CD8-positive, alpha-beta memory T cell (primary cell): Measurements from ENCODE around the gene C4orf51. TPM values are rescaled to one million over a fixed set of nuclear protein-coding genes. Genes with fewer than 3 reads are reported as not detected.

Experiments
- CTCF ChIA-PET: fragments of 350-600 bp; sonication (Branson Sonifier 250); formaldehyde crosslinking; loops from one replicate; lab custom pipeline; 2021; ENCODE audit warnings: antibody characterized with exemption; lab: Charles Lee
- POLR2A ChIA-PET: fragments of 350-600 bp; sonication (Branson Sonifier 250); formaldehyde crosslinking; loops from one replicate; lab custom pipeline; 2021; ENCODE audit warnings: antibody characterized with exemption; lab: Charles Lee
- DNase-seq, 5 donors: peaks; one replicate each; pipeline versions ENCODE4 v3.0.0 to v3.0.0-alpha.2; 2020 to 2022; ENCODE audit warnings: mixed read lengths in 1 of 5
- H3K27ac ChIP-seq: one replicate; pipeline ENCODE4 v1.7.0; 2013; ENCODE audit warnings: low read depth, mild to moderate bottlenecking, low read length, moderate library complexity
- H3K27me3 ChIP-seq: 2 replicates; pipeline ENCODE4 v1.7.0; 2013; ENCODE audit warnings: low read length, mild to moderate bottlenecking; ENCODE audit not compliant: insufficient read depth, poor library complexity, severe bottlenecking
- H3K36me3 ChIP-seq: 2 replicates; pipeline ENCODE4 v1.7.0; 2013; ENCODE audit warnings: mild to moderate bottlenecking, low read length, moderate library complexity; ENCODE audit not compliant: insufficient read depth
- H3K4me1 ChIP-seq: 2 replicates; pipeline ENCODE4 v1.7.0; 2013; ENCODE audit warnings: mild to moderate bottlenecking, low read length, moderate library complexity; ENCODE audit not compliant: insufficient read depth
- H3K4me3 ChIP-seq: 2 replicates; pipeline ENCODE4 v1.7.0; 2013; ENCODE audit warnings: mild to moderate bottlenecking, low read length
- H3K9me3 ChIP-seq: 2 replicates; pipeline ENCODE4 v1.7.0; 2013; ENCODE audit warnings: mild to moderate bottlenecking, low read length
- H3K27ac Mint-ChIP-seq, 8 donors: one replicate each; pipeline ENCODE4 v1.8.0; 2020 to 2021; ENCODE audit warnings: mixed read lengths in 8 of 8, mild to moderate bottlenecking in 6 of 8, inconsistent platforms in 3 of 8, moderate library complexity in 3 of 8
- H3K27me3 Mint-ChIP-seq, 2 donors: one replicate each; pipeline ENCODE4 v1.8.0; 2020 to 2021; ENCODE audit warnings: mixed read lengths in 2 of 2, mild to moderate bottlenecking in 1 of 2, moderate library complexity in 1 of 2
- H3K36me3 Mint-ChIP-seq, 3 donors: one replicate each; pipeline ENCODE4 v1.8.0; 2020 to 2021; ENCODE audit warnings: mixed read lengths in 3 of 3, inconsistent platforms in 1 of 3, mild to moderate bottlenecking in 1 of 3
- H3K4me1 Mint-ChIP-seq, 3 donors: one replicate each; pipeline ENCODE4 v1.8.0; 2020 to 2021; ENCODE audit warnings: mixed read lengths in 3 of 3, inconsistent platforms in 1 of 3, mild to moderate bottlenecking in 1 of 3
- H3K4me3 Mint-ChIP-seq, 7 donors: one replicate each; pipeline ENCODE4 v1.8.0; 2020 to 2021; ENCODE audit warnings: mixed read lengths in 7 of 7, mild to moderate bottlenecking in 6 of 7, moderate library complexity in 4 of 7, inconsistent platforms in 2 of 7
- H3K9me3 Mint-ChIP-seq, 5 donors: one replicate each; pipeline ENCODE4 v1.8.0; 2020 to 2022; ENCODE audit warnings: mixed read lengths in 5 of 5, mild to moderate bottlenecking in 3 of 5, moderate library complexity in 2 of 5, inconsistent platforms in 1 of 5
- polyA plus RNA-seq: library from polyadenylated mRNA; unstranded; fragments of 300-500 nt; fragmentation: Illumina TruSeq; gene quantifications from one replicate; pipeline ENCODE4 v1.2.3, GENCODE V29; 2021
- total RNA-seq, 2 experiments: library from RNA; stranded (reverse); gene quantifications; one replicate each; pipeline ENCODE4 v1.2.3, GENCODE V29; 2021

Gene C4orf51
- total and polyA plus RNA-seq, 3 experiments from 2014 or later, result not detected

DNA sequence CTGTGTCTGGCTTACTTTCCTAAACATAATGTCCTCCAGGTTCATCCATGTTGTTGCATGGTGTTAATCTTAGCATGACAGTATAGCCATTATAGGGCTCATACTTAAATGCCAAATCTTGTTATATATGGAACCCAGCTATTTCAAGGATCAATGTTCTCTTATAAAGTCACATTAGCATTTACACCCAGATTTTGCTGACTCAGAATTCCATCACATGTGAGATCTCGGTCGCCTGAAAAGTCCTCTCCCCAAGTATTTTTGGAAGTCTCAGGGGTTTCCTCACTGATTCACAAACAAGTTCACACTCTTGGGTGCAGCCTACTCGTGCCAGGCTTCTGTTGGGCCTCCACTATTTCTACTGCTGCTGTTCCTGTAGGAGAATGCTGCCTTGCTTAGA lies 19.9 kb upstream of the C4orf51 start:
- Histone ChIP-seq H3K9me3 (no peaks in the 10 kb centered on the region), H3K36me3 (peaks cover 5% of the 10 kb centered on the region), H3K27ac (no peak overlapping the region), H3K4me3 (no peak overlapping the region), H3K4me1 (no peaks in the 10 kb centered on the region), H3K27me3 (no peaks in the 10 kb centered on the region)
- Mint-ChIP-seq H3K4me1 (no peaks in the 10 kb centered on the region), H3K27me3 (no peaks in the 10 kb centered on the region), H3K36me3 (peaks cover 42 to 78% (median 59%) of the 10 kb centered on the region in 3 donors), H3K27ac (no peak overlapping the region), H3K9me3 (peaks cover 10 to 42% (median 20%) of the 10 kb centered on the region in 5 donors), H3K4me3 (no peak overlapping the region)
- ChIA-PET CTCF (no interaction called here), POLR2A (no interaction called here)
- DNase-seq, result no peak

DNA sequence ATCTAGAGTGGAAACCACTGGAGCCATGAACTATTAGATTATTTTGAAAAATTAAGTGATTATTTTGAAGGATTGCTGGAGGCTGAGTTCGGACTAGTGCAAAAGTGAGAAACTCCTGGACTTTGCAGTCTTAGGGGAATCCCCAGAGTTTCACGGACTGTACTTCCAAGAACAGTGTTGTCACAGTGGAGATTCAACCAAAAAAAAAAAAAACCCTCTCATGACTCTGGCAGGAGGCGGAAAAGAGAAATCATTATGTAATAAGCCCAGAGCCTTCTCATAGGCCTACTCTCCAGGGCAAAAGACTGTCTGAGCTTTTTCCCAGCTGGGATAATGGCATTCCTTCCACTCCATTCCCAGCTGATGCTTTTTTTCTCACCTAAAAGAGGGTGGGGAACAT lies 16.8 kb upstream of the C4orf51 start:
- Histone ChIP-seq H3K9me3 (no peaks in the 10 kb centered on the region), H3K4me3 (no peak overlapping the region), H3K27ac (no peak overlapping the region), H3K27me3 (no peaks in the 10 kb centered on the region), H3K36me3 (no peaks in the 10 kb centered on the region), H3K4me1 (no peaks in the 10 kb centered on the region)
- peaks cover 22 to 38% (median 26%) of the 10 kb centered on the region in 5 donors for H3K9me3 Mint-ChIP-seq
- peaks cover 23 to 53% (median 31%) of the 10 kb centered on the region in 3 donors for H3K36me3 Mint-ChIP-seq
- no peak for DNase-seq
- POLR2A ChIA-PET, result no interaction called here
- H3K27me3 Mint-ChIP-seq, result no peaks in the 10 kb centered on the region
- CTCF ChIA-PET, result interaction anchor here (0.7 kb wide), 1 partner anchor 43 kb away, joined by 3 read pairs; no protein-coding TSS in a partner anchor
- no peak overlapping the region for H3K4me3 Mint-ChIP-seq
- no peak overlapping the region for H3K27ac Mint-ChIP-seq
- no peaks in the 10 kb centered on the region for H3K4me1 Mint-ChIP-seq

- Mint-ChIP-seq H3K4me3 (no peak overlapping the region), H3K27me3 (peaks cover 0 to 11% of the 10 kb centered on the region in 2 donors), H3K36me3 (peaks cover 6 to 27% (median 8%) of the 10 kb centered on the region in 3 donors), H3K9me3 (peaks cover 20 to 26% (median 25%) of the 10 kb centered on the region in 5 donors), H3K27ac (no peak overlapping the region), H3K4me1 (no peaks in the 10 kb centered on the region)
- Histone ChIP-seq H3K9me3 (no peaks in the 10 kb centered on the region), H3K4me3 (no peak overlapping the region), H3K36me3 (no peaks in the 10 kb centered on the region), H3K27me3 (no peaks in the 10 kb centered on the region), H3K4me1 (no peaks in the 10 kb centered on the region), H3K27ac (no peak overlapping the region)
- ChIA-PET POLR2A (no interaction called here), CTCF (no interaction called here)
- no peak for DNase-seq
These were observed 14.2 kb upstream of the C4orf51 start for GRCh38 chr4:145665773-145666172.

DNA sequence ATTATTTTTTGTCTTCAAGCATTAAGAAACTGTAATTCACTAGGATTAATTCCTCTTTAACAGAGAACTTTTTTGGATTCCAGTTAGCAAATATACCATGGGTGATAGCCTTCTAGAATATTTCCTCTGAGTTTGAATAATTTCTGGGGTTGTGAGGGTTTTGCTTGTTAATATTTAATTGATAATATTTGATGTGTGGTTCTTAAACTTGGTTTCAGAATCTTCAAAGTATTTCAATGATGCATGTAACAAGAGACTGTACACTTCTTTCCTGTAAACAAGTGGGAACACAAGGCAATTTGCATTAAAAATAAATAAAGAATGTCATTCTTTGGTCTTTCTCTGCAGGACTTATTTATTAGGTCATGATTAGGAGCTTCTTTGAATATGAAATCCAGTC lies 9.5 kb upstream of the C4orf51 start:
- peaks cover 0 to 15% of the 10 kb centered on the region in 2 donors for H3K27me3 Mint-ChIP-seq
- no peak overlapping the region for H3K27ac ChIP-seq
- H3K4me1 Mint-ChIP-seq, result no peaks in the 10 kb centered on the region
- peaks cover 0 to 15% (median 6%) of the 10 kb centered on the region in 5 donors for H3K9me3 Mint-ChIP-seq
- H3K9me3 ChIP-seq, result no peaks in the 10 kb centered on the region
- no peak overlapping the region for H3K4me3 ChIP-seq
- ChIA-PET CTCF (no interaction called here), POLR2A (no interaction called here)
- H3K4me1 ChIP-seq, result no peaks in the 10 kb centered on the region
- DNase-seq, result no peak
- peaks cover 0 to 5% (median 0%) of the 10 kb centered on the region in 3 donors for H3K36me3 Mint-ChIP-seq
- H3K4me3 Mint-ChIP-seq, result no peak overlapping the region
- no peaks in the 10 kb centered on the region for H3K27me3 ChIP-seq
- no peaks in the 10 kb centered on the region for H3K36me3 ChIP-seq
- H3K27ac Mint-ChIP-seq, result peak overlapping the region in 1 of 8 donors; percentile 43

DNA sequence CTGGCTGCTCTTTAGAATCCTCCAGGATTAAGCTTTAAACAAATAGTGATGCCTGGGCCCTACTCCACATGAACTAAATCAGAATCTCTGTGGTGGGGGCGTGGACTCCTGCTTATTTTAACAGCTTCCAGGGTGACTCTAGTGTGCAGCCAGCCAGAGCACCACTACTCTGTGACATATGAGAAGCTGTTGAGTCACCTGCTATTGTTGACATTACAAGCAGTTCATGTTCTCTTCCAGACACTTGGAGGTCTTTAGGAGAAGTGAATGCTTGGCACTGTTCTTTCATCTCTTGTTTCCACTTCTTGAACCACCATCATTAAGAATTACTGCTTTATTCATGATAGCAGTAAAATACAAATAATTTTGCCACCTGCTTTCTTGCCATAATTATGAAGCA lies 426 bp upstream of the C4orf51 start:
- H3K9me3 Mint-ChIP-seq, result peaks cover 0 to 13% (median 6%) of the 10 kb centered on the region in 5 donors
- Histone ChIP-seq H3K9me3 (no peaks in the 10 kb centered on the region), H3K27ac (no peak overlapping the region), H3K4me3 (no peak overlapping the region), H3K27me3 (no peaks in the 10 kb centered on the region), H3K36me3 (no peaks in the 10 kb centered on the region), H3K4me1 (no peaks in the 10 kb centered on the region)
- H3K27ac Mint-ChIP-seq, result no peak overlapping the region
- POLR2A ChIA-PET, result no interaction called here
- DNase-seq, result no peak
- H3K4me3 Mint-ChIP-seq, result no peak overlapping the region
- H3K4me1 Mint-ChIP-seq, result no peaks in the 10 kb centered on the region
- CTCF ChIA-PET, result no interaction called here
- peaks cover 2 to 36% of the 10 kb centered on the region in 2 donors for H3K27me3 Mint-ChIP-seq
- no peaks in the 10 kb centered on the region for H3K36me3 Mint-ChIP-seq

GRCh38 chr4:145680902-145681301 lies 956 bp downstream of the C4orf51 start:
- ChIA-PET POLR2A (no interaction called here), CTCF (no interaction called here)
- H3K9me3 ChIP-seq, result no peaks in the 10 kb centered on the region
- Mint-ChIP-seq H3K36me3 (no peaks in the 10 kb centered on the region), H3K27me3 (peaks cover 7 to 44% of the 10 kb centered on the region in 2 donors), H3K9me3 (peaks cover 0 to 13% (median 6%) of the 10 kb centered on the region in 5 donors), H3K4me3 (no peak overlapping the region), H3K4me1 (no peaks in the 10 kb centered on the region), H3K27ac (no peak overlapping the region)
- no peaks in the 10 kb centered on the region for H3K36me3 ChIP-seq
- no peak overlapping the region for H3K27ac ChIP-seq
- H3K27me3 ChIP-seq, result no peaks in the 10 kb centered on the region
- H3K4me3 ChIP-seq, result no peak overlapping the region
- no peak for DNase-seq
- H3K4me1 ChIP-seq, result no peaks in the 10 kb centered on the region

- Histone ChIP-seq H3K9me3 (no peaks in the 10 kb centered on the region), H3K27me3 (no peaks in the 10 kb centered on the region), H3K4me1 (no peaks in the 10 kb centered on the region), H3K27ac (no peak overlapping the region), H3K36me3 (no peaks in the 10 kb centered on the region), H3K4me3 (no peak overlapping the region)
- Mint-ChIP-seq H3K9me3 (peaks cover 0 to 12% (median 6%) of the 10 kb centered on the region in 5 donors), H3K27ac (no peak overlapping the region), H3K36me3 (no peaks in the 10 kb centered on the region), H3K4me3 (no peak overlapping the region), H3K4me1 (no peaks in the 10 kb centered on the region), H3K27me3 (peaks cover 5 to 46% of the 10 kb centered on the region in 2 donors)
- no peak for DNase-seq
- CTCF ChIA-PET, result no interaction called here
- POLR2A ChIA-PET, result no interaction called here
These were observed 1.6 kb downstream of the C4orf51 start for GRCh38 chr4:145681518-145681917.

- H3K27me3 Mint-ChIP-seq, result peaks cover 5 to 46% of the 10 kb centered on the region in 2 donors
- H3K4me1 Mint-ChIP-seq, result no peaks in the 10 kb centered on the region
- peaks cover 0 to 12% (median 6%) of the 10 kb centered on the region in 5 donors for H3K9me3 Mint-ChIP-seq
- DNase-seq, result no peak
- Histone ChIP-seq H3K4me1 (no peaks in the 10 kb centered on the region), H3K9me3 (no peaks in the 10 kb centered on the region), H3K4me3 (no peak overlapping the region), H3K27me3 (no peaks in the 10 kb centered on the region), H3K27ac (no peak overlapping the region), H3K36me3 (no peaks in the 10 kb centered on the region)
- H3K27ac Mint-ChIP-seq, result no peak overlapping the region
- no peaks in the 10 kb centered on the region for H3K36me3 Mint-ChIP-seq
- H3K4me3 Mint-ChIP-seq, result no peak overlapping the region
- ChIA-PET CTCF (no interaction called here), POLR2A (no interaction called here)
These were observed 2.0 kb downstream of the C4orf51 start for GRCh38 chr4:145681956-145682355.
